GM12878 (cell line): ENCODE measurements around the gene CEP170B. TPM values are rescaled to one million over a fixed set of nuclear protein-coding genes. Genes with fewer than 3 reads are reported as not detected.

Experiments
- ATAC-seq: fragments of 200-7000 bp; cut with Tn5 transposase; 3 replicates; pipeline ENCODE4 v1.9.1; 2020; ENCODE audit warnings: mild to moderate bottlenecking, moderate library complexity
- BruUV-seq: library from RNA; stranded (reverse); fragments of 400-500 nt; replicated peaks from 2 replicates; lab custom pipeline; 2021; lab: Mats Ljungman, UMichigan
- CTCF ChIA-PET: fragments of 300-600 bp; sonication (Branson Sonifier 250); formaldehyde crosslinking; extraction: SDS; loops from one replicate; lab custom pipeline; 2021; ENCODE audit warnings: inconsistent platforms; lab: Yijun Ruan, JAX
- POLR2A ChIA-PET: fragments of 350-600 bp; formaldehyde crosslinking; extraction: SDS; loops from one replicate; lab custom pipeline; 2021; ENCODE audit warnings: inconsistent platforms; lab: Charles Lee
- RAD21 ChIA-PET: fragments of 300-600 bp; sonication (Branson Sonifier 250); formaldehyde crosslinking; loops from one replicate; lab custom pipeline; 2023; ENCODE audit warnings: antibody characterized with exemption; ENCODE audit not compliant: unreplicated experiment; lab: Charles Lee
- SMC1A ChIA-PET: fragments of 300-600 bp; sonication (Branson Sonifier 250); formaldehyde crosslinking; loops from one replicate; lab custom pipeline; 2023; ENCODE audit not compliant: unreplicated experiment, uncharacterized antibody; lab: Charles Lee
- DNase-seq: peaks from one replicate; pipeline ENCODE4 v3.0.0-alpha.2; 2011; ENCODE audit warnings: low read depth, low spot score
- FAIRE-seq: peaks from 3 replicates; lab custom pipeline; 2011; peaks lifted over from hg19 to GRCh38; lab: Jason Lieb, UNC
- H2AFZ ChIP-seq: 2 replicates; pipeline ENCODE4 v1.6.0; 2011; ENCODE audit warnings: low read depth, low read length, control low read depth; ENCODE audit not compliant: control insufficient read depth
- H3K27ac ChIP-seq: 2 replicates; pipeline ENCODE4 v1.5.1; 2011; ENCODE audit warnings: control low read depth; ENCODE audit not compliant: control insufficient read depth, insufficient read depth
- H3K27me3 ChIP-seq, 2 experiments: replicated peaks in 1 of 2; 2 replicates each; pipeline versions ENCODE4 v1.6.0 to v1.6.1; 2011; ENCODE audit warnings: low read length in 1 of 2; ENCODE audit not compliant: control insufficient read depth in 2 of 2, insufficient read depth in 2 of 2
- H3K36me3 ChIP-seq, 2 experiments: 2 replicates each; pipeline ENCODE4 v1.5.1; 2011; ENCODE audit warnings: low read length in 1 of 2; ENCODE audit not compliant: control insufficient read depth in 2 of 2, insufficient read depth in 2 of 2
- H3K4me1 ChIP-seq: 2 replicates; pipeline ENCODE4 v1.6.1; 2011; ENCODE audit warnings: mild to moderate bottlenecking, low read length, moderate library complexity, mixed read lengths; ENCODE audit not compliant: control insufficient read depth, insufficient read depth
- H3K4me2 ChIP-seq: 2 replicates; pipeline ENCODE4 v1.6.0; 2011; ENCODE audit warnings: control low read depth; ENCODE audit not compliant: control insufficient read depth, insufficient read depth
- H3K4me3 ChIP-seq: fragments of 200-600 bp; sonication (generic); 2 replicates; pipeline ENCODE4 v1.5.1; 2016
- H3K79me2 ChIP-seq: 2 replicates; pipeline ENCODE4 v1.6.0; 2011; ENCODE audit warnings: low read length; ENCODE audit not compliant: control insufficient read depth, insufficient read depth
- H3K9ac ChIP-seq: 2 replicates; pipeline ENCODE4 v1.8.0; 2011; ENCODE audit warnings: low read length, control low read depth, mixed read lengths; ENCODE audit not compliant: control insufficient read depth, insufficient read depth
- H3K9me3 ChIP-seq: replicated peaks from 3 replicates; pipeline ENCODE4 v1.5.1; 2011; ENCODE audit warnings: mild to moderate bottlenecking, low read length; ENCODE audit not compliant: control insufficient read depth, insufficient read depth
- H4K20me1 ChIP-seq: 2 replicates; pipeline ENCODE4 v1.6.0; 2011; ENCODE audit not compliant: control insufficient read depth, insufficient read depth
- BCL11A ChIP-seq: IDR thresholded peaks from 2 replicates; pipeline ENCODE4 v1.6.1; 2011; ENCODE audit warnings: low read depth, low read length
- HDGF ChIP-seq: fragments of 450-650 bp; IDR thresholded peaks from 2 replicates; pipeline ENCODE4 v1.6.1; 2016; ENCODE audit warnings: antibody characterized with exemption
- IRF4 ChIP-seq: IDR thresholded peaks from 2 replicates; pipeline ENCODE4 v1.6.1; 2011; ENCODE audit warnings: low read depth, low read length
- JUNB ChIP-seq: IDR thresholded peaks from 2 replicates; pipeline ENCODE4 v1.6.1; 2016; ENCODE audit warnings: antibody characterized with exemption, mild to moderate bottlenecking
- NR2F1 ChIP-seq: fragments of 450-650 bp; conservative IDR thresholded peaks from 2 replicates; pipeline ENCODE4 v1.6.1; 2017; ENCODE audit warnings: mild to moderate bottlenecking
- RBBP5 ChIP-seq: fragments of 200-600 bp; sonication (generic); conservative IDR thresholded peaks from 2 replicates; pipeline ENCODE4 v1.6.1; 2016
- SMAD5 ChIP-seq: IDR thresholded peaks from 2 replicates; pipeline ENCODE4 v1.6.1; 2016; ENCODE audit warnings: antibody characterized with exemption, low read depth
- ZNF217 ChIP-seq: fragments of 450-650 bp; IDR thresholded peaks from 2 replicates; pipeline ENCODE4 v1.6.1; 2017; ENCODE audit warnings: antibody characterized with exemption, mild to moderate bottlenecking
- ZZZ3 ChIP-seq: IDR thresholded peaks from 2 replicates; pipeline ENCODE4 v1.6.1; 2011; ENCODE audit warnings: low read depth; ENCODE audit not compliant: control insufficient read depth, insufficient read length
- WGBS: methylation state at CpG from one replicate; pipeline ENCODE4 v1.1.6; 2016; ENCODE audit warnings: low lambda C conversion rate; ENCODE audit not compliant: insufficient replicate concordance, insufficient coverage; ENCODE audit errors: missing lambda C conversion rate; 5-methylcytosine and 5-hydroxymethylcytosine counted together
- in situ Hi-C: fragments of 300-500 bp; cut with MboI; formaldehyde crosslinking; loops from 9 replicates; pipeline ENCODE4 v1.14.3; 2018; ENCODE audit warnings: mixed read lengths
- intact Hi-C: fragments of 100-400 bp; cut with micrococcal nuclease; formaldehyde crosslinking; loops from one replicate; pipeline ENCODE4 v1.14.2; 2022; ENCODE audit not compliant: unreplicated experiment
- polyA plus RNA-seq, 11 experiments: library from polyadenylated mRNA; depleted of rRNA in 4 of 11; unstranded in 6 of 11; stranded (reverse) in 5 of 11; fragments of >200 nt; fragmentation: Nextera tagmentation in 4 of 11; fragmentation: Illumina TruSeq in 1 of 11; extraction: Ambion mirVana in 4 of 11; extraction: Trizol in 1 of 11; gene quantifications; 1 replicate in 1 of 11; 2 replicates in 10 of 11; pipeline versions ENCODE4 v1.2.1 to v1.2.3, GENCODE V29; 2011 to 2016; ENCODE audit warnings: inconsistent platforms in 2 of 11, missing spikeins in 2 of 11, low read depth in 1 of 11
- total RNA-seq, 4 experiments: library from RNA; depleted of rRNA in 3 of 4; stranded (reverse); fragments of >200 nt in 3 of 4; fragmentation: Illumina TruSeq in 1 of 4; extraction: Trizol in 1 of 4; gene quantifications; 2 replicates each; pipeline versions ENCODE4 v1.2.1 to v1.2.3, GENCODE V29; 2013 to 2021
- TF ChIP-seq, protein P1 (sequence below): fragments of 450-650 bp; formaldehyde crosslinking; IDR thresholded peaks from 2 replicates; pipeline ENCODE4 v1.4.0; 2022; ENCODE audit warnings: mild to moderate bottlenecking, moderate library complexity

CEP170B gene
- total and polyA plus RNA-seq, 10 of the 15 experiments (the other 5 are each of a cell fraction or from before 2014, with no cell fraction given) = 0.01 to 0.44 (median 0.05) TPM; not detected in 4

DNA sequence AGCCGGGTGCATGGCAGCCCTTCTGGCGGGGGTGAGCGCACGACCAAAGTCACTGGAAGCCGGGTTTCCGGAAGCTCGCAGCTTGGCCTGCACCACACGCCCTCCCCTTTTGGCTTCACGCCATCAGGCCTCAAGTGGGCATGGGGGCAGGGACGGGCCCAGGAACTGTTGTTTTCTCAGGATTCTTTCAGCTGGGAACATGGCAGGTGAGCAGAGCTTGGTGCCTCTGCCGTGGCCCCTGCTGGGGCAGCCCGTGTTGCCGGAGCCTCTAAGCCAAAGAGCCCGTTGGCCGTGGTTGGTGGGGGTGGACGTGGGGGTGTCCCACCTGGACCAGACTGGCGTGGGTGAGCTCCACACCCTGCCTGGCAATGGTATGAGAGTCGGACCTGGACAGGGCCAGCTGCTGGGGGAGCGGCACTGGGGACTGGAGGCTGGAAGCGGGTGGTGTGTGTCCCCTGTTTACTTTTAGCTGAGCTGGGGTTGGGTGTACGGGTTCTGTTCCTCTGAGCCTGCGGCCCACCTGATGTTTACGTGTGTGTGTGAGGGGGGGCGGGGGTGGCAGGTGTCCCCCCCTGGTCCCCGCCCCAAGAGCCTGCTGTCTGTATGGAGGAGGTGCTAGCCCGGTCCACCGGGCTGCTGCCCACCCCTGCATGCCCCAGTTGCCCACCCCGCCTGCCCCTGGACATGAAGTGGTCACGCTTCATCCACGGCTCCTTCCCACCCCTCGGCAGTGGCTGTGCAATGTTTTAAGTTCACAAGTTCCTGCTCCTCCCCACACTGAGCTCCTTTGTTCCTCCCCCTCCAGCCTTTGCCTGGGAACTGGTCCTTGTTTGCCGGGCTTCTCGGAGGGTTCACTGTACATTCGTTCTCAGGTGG is 31.0 kb downstream of the CEP170B start:
- Histone ChIP-seq H3K79me2 (no peaks in the 10 kb centered on the region), H3K27me3 (peaks cover 0 to 3% of the 10 kb centered on the region in 2 experiments; a peak in 1 of 4 replicates), H2AFZ (no peak overlapping the region), H4K20me1 (no peaks in the 10 kb centered on the region), H3K4me3 (no peak overlapping the region), H3K9ac (no peak overlapping the region), H3K4me1 (no peaks in the 10 kb centered on the region; the same call in 1 of the 2 replicates), H3K9me3 (no peaks in the 10 kb centered on the region), H3K27ac (no peak overlapping the region), H3K36me3 (no peaks in the 10 kb centered on the region), H3K4me2 (no peak overlapping the region)
- ATAC-seq (no peak), FAIRE-seq (no peak), DNase-seq (no peak)
- WGBS = 63% methylated on average over 28 of the region's 34 CpGs
- ChIA-PET CTCF (interaction anchor here (0.7 to 2.5 kb wide), 11 partner anchors 26 to 950 kb away, joined by 3 to 13 read pairs (median 3); partner anchors contain the start of gene PLD4), RAD21 (interaction anchor here (0.6 kb wide), 1 partner anchor 150 kb away, joined by 3 read pairs; no protein-coding TSS in a partner anchor), SMC1A (interaction anchor here (0.8 to 1.8 kb wide), 4 partner anchors 29 to 150 kb away, joined by 3 to 8 read pairs (median 4); partner anchors contain the start of gene PLD4), POLR2A (no interaction called here)
- BruUV-seq = no TSS peak
- no peak for TF ChIP-seq HDGF
- TF ChIP-seq, protein P1, sequence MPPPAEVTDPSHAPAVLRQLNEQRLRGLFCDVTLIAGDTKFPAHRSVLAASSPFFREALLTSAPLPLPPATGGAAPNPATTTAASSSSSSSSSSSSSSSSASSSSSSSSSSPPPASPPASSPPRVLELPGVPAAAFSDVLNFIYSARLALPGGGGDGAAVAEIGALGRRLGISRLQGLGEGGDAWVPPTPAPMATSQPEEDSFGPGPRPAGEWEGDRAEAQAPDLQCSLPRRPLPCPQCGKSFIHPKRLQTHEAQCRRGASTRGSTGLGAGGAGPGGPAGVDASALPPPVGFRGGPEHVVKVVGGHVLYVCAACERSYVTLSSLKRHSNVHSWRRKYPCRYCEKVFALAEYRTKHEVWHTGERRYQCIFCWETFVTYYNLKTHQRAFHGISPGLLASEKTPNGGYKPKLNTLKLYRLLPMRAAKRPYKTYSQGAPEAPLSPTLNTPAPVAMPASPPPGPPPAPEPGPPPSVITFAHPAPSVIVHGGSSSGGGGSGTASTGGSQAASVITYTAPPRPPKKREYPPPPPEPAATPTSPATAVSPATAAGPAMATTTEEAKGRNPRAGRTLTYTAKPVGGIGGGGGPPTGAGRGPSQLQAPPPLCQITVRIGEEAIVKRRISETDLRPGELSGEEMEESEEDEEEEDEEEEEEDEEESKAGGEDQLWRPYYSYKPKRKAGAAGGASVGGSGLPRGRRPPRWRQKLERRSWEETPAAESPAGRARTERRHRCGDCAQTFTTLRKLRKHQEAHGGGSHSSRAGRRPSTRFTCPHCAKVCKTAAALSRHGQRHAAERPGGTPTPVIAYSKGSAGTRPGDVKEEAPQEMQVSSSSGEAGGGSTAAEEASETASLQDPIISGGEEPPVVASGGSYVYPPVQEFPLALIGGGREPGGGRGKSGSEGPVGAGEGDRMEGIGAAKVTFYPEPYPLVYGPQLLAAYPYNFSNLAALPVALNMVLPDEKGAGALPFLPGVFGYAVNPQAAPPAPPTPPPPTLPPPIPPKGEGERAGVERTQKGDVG (CRISPR knock-in tag) = no peak
- no peak for TF ChIP-seq IRF4
- no peak for TF ChIP-seq NR2F1
- TF ChIP-seq JUNB = no peak
- TF ChIP-seq BCL11A = no peak
- no peak for TF ChIP-seq ZZZ3
- no peak for TF ChIP-seq SMAD5
- TF ChIP-seq RBBP5 = no peak
- TF ChIP-seq ZNF217 = no peak
- in situ Hi-C loops (loop anchor here (10.0 kb wide), 1 partner anchor 149 kb away; no protein-coding TSS in a partner anchor), intact Hi-C loops (loop anchor here (5.0 to 10.0 kb wide), 3 partner anchors 36 to 151 kb away; partner anchors contain the start of gene AHNAK2)
